ENCODE data around the gene SDF2L1.

Gene SDF2L1

GRCh38 chr22:21622011-21622918 is 19.8 kb upstream of the SDF2L1 start:
- peak; percentile 82 for DNase-seq

GRCh38 chr22:21622919-21623647 is 19.0 kb upstream of the SDF2L1 start:
- DNase-seq, result no peak

GRCh38 chr22:21623648-21623970 is 18.5 kb upstream of the SDF2L1 start:
- DNase-seq, result no peak

- peak; percentile 19 for DNase-seq
Observed at GRCh38 chr22:21624120-21624879, 17.8 kb upstream of the SDF2L1 start.

- DNase-seq, result peak; percentile 65
Observed at GRCh38 chr22:21624880-21625791, 17.0 kb upstream of the SDF2L1 start.

- DNase-seq, result no peak
Observed at GRCh38 chr22:21626073-21626734, 15.9 kb upstream of the SDF2L1 start.

GRCh38 chr22:21626735-21627469 is 15.2 kb upstream of the SDF2L1 start:
- DNase-seq, result no peak

GRCh38 chr22:21628386-21629254 is 13.5 kb upstream of the SDF2L1 start:
- DNase-seq, result no peak

- DNase-seq, result peak; percentile 93
Observed at GRCh38 chr22:21629255-21630149, 12.6 kb upstream of the SDF2L1 start, which contains the start of gene YDJC. Gene YDJC (minus strand): TSS chr22:21630022. CDS start chr22:21630014, 8 bp downstream.

GRCh38 chr22:21631025-21631424 is 11.1 kb upstream of the SDF2L1 start:
- DNase-seq, result no peak

- DNase-seq, result peak; percentile 95
Observed at GRCh38 chr22:21632237-21632895, 9.7 kb upstream of the SDF2L1 start, which contains the start of gene CCDC116. Gene CCDC116 (plus strand): TSS chr22:21632760. CDS start chr22:21633182, 422 bp downstream.

GRCh38 chr22:21632931-21633330 is 9.2 kb upstream of the SDF2L1 start:
- no peak for DNase-seq

- DNase-seq, result no peak
Observed at GRCh38 chr22:21633481-21633880, 8.6 kb upstream of the SDF2L1 start.

- DNase-seq, result no peak
Observed at GRCh38 chr22:21634081-21634480, 8.0 kb upstream of the SDF2L1 start.

GRCh38 chr22:21634844-21635243 is 7.3 kb upstream of the SDF2L1 start:
- DNase-seq, result no peak

- no peak for DNase-seq
Observed at GRCh38 chr22:21635771-21636510, 6.2 kb upstream of the SDF2L1 start.

GRCh38 chr22:21636629-21637218 is 5.4 kb upstream of the SDF2L1 start:
- no peak for DNase-seq
